OCI-LY1 (cell line): ENCODE measurements around the gene OBSL1.

Source experiments
- CTCF ChIP-seq: fragments of 200-600 bp; sonication (generic), shearing (Covaris generic); IDR thresholded peaks from 2 replicates; pipeline ENCODE4 v1.5.1; 2017; ENCODE audit warnings: mild to moderate bottlenecking, antibody characterized with exemption, low read length, moderate library complexity, mixed read lengths
- EZH2 ChIP-seq: fragments of 200-600 bp; sonication (generic), shearing (Covaris generic); IDR thresholded peaks from 2 replicates; pipeline ENCODE4 v1.8.0; 2017; ENCODE audit warnings: borderline replicate concordance, mixed run types, mild to moderate bottlenecking, antibody characterized with exemption, low read length, moderate library complexity, mixed read lengths

DNA sequence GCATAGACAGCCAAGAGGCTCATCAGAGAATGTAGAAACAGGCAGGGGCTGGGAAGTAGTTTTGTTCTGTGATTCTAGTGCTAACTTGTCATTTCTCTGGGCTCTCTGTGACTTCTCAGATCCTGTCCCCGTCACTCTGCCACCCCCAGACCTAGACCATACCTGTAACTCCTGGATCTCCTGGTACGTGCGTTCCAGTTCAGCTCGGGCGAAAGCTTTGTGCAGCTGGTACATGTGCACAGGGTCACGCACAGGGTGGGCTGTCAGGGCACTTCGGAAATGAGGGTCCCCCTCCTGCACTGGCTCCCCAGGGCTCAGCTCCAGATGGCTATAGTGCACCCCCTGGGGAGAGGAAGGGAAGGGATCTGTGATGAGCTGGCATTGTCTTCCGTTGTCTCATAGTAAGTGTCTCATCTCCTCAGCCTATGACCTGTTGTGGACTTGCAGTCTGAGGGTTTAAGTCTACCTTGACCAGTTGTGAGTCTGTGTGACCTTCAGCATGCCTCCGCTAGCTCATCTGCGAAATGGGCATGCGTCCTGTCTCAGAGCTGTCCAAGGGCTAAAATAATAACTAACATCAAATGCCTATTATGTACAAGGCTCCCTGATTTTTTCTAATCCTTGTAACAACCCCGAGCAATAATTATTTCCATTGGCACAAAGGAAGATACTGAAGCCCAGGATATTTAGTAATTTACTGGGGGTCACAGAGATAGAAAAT lies 30.4 kb downstream of the OBSL1 start:
- no peak for TF ChIP-seq CTCF
- no peak for TF ChIP-seq EZH2
